Activated CD4-positive, CD25-positive, alpha-beta regulatory T cell treated with anti-CD3 and anti-CD28 coated beads, Interleukin-2, amount 50 U/mL, for 16 hours (primary cell): ENCODE data around the gene ARHGAP8.

Experiments
- DNase-seq: peaks from one replicate; pipeline ENCODE4 v3.0.0-alpha.2; 2020; ENCODE audit warnings: low read depth, low spot score

ARHGAP8 gene

DNA sequence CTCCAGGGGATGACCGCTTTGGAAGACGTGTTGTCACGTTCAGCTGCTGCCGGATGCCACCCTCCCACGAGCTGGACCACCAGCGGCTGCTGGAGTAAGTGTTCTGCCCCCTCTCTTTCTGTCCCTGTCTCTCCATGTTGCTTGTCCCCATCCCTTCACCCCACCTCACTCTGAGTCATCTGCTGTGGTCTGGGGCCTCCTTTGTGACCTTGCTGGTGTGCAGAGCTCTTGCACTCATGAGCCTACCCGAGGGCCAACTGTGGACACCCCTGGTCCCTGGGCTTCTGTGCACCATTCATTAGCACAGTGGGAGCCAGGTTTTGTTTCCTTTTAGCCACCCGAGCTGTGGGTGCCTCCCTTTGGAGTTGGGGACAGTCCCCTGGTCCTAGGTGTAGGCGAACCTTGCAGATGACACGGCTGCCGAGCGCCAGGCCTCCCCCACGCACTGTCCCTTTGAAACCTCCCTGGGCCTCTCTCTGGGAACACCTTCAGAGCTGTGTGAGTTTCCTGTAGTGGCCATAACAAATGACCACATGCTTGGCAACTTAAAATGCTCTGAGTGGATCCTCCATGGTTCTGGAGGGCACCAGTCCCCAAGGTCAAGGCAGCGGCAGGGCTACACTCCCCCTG is 49.8 kb downstream of the ARHGAP8 start:
- DNase-seq: no peak

DNA sequence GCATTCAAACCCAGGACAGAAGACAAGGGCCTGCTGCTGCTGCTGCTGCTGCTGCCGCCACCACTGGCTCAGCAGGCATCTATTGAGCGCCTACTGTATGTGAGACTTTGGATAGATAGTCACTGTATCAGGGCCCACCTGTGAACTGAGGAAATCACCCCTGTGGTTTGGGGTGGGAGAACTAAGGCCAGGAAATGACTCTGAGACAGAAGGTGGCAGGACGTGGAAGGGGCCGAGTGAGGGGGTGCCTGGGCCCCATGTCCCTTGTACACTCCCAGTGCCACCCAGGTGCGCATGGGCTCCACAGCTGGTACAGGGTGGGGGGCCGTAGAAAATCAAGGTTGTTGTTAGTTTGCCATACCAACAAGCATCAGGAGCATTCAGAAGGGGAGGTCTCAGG is 50.6 kb downstream of the ARHGAP8 start:
- DNase-seq: no peak

- DNase-seq: no peak
These were observed 52.0 kb downstream of the ARHGAP8 start for GRCh38 chr22:44804327-44804726.

DNA sequence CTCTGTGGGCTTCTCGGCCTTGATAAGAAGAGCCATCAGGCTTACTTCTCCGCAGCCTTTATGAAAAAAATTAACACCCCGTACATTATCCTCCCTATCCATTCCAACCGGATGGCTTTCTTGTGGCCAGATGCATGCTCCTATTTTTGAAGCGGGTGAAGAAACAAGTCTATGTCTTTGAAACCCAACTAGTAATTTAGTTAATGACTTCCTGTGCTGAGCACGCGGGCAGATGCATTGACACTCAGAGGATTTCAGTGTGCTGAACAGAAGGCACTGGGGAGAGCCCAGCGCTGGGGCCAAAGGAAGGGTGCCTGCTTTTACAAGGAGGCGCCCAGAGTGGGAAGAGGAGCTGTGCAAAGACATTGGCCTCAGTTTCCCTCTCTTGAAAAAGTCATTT is 53.3 kb downstream of the ARHGAP8 start:
- no peak for DNase-seq

DNA sequence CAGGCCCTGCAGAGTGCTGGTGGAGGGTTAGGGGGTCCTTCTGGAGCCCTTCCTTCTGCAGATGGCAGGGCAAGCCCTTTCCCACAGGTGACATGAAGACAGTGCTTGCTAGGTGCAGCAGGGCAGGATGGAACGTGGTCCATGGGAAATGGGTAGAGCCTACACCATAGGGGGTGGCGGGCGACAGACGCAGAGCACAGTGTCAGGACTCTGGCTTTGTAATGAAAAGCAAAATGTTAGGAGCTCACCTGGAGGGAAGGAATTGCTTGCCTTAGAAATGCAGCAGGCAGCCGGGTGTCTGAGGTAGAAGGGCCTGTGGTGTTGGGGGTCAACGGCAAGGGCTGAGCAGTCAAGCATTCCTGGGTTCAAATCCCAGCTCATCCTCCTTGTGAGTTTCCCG is 54.9 kb downstream of the ARHGAP8 start:
- DNase-seq: no peak

DNA sequence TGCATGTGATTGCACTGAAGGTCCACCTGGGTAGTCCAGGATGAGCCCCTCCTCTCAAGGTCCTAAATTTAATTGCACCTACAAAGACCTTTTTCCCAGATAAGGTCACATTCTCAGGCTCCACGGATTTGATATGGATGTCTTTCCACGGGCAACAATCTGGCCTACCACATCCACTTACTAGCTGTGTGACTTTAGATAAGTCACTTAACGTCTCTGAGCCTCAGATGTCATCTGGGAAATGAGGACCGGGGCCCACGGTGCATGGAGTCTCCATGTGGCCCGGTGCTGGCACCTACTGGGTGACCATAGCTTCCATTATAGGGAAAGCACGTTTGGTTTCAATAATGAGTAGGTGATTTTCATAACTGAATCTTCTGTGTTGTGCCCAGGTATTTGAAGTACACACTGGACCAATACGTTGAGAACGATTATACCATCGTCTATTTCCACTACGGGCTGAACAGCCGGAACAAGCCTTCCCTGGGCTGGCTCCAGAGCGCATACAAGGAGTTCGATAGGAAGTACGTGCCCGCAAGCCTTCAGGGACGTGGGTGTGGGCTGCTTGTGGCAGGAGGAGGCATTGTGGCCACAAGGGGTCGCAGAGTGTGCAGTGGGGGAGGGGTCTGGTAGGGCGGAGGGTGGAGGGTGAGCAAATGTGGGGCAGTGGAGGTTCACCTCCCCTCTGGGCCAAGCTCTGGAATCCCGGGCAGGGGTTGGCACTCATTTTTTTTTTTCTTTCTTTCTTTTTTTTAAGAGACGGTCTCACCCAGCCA is 55.7 kb downstream of the ARHGAP8 start:
- no peak for DNase-seq

- no peak for DNase-seq
These were observed 57.1 kb downstream of the ARHGAP8 start for GRCh38 chr22:44809456-44809855.

DNA sequence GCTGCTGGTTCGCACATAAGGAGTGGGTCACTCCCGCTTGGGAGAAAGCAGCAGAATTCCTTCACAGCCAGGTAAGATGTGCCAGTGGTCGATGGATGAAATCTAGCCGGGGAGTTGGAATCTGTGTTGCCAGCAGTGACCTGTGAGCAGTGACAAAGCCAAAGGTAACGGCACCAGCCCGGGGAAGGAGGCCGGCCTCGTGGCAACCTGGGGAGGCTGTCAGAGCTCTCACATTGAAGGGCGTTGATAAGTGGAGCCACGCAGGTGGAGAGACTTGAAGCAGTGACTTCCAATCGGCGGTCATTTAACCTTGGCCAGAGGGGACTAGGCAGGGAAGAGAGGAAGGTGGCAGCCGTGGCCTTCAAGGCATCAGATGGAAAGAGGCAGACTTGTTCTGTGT is 58.8 kb downstream of the ARHGAP8 start:
- DNase-seq: no peak

DNA sequence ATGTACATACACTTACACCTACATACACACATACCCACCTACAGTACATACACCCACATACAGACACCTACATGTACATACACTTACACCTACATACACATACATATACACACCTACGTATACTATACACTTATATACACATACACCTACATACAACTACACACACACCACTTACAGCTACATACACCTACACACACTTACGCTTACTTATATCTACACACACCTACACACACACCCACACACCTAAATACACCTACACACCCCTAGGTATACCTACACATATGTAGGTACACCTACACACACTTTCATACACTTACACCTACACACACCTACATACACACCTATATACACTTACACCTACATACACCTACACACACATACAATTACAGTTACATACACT is 61.0 kb downstream of the ARHGAP8 start:
- no peak for DNase-seq

DNA sequence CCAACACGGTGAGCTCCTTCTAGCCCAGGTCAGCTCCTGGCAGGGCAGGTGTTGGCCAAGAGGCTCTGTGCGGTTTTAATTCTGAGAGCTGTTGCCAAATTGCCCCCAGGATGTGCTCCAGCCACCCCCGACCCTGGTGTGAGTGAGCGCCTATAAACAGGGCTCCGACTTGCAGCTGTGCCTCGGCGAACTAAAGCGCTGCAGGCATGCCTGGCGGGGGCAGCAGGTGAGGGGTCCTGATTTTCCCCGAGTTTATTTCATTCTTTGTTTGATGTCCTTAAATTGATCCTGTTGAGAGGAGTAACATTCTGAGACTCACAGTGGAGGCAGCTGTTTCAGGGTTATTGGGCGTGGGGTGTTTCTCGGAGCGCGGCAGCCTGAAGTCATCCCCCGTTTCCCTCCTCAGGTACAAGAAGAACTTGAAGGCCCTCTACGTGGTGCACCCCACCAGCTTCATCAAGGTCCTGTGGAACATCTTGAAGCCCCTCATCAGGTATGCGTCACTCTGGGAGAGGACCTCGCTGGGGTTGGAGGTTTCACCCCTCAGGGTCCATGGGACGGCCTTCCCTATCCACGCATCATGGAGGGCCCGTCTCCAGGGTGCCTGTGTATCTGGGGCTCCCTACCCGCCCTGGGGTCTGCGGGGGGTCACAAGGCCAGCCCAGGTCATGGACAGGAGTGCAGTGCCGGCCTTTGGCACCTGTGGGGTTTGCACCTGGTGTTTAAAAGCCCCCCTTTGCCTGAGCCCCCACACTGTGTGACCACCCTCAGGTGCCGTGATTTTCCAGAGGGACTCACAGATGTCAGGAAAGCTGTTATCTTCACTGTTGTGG is 62.1 kb downstream of the ARHGAP8 start:
- no peak for DNase-seq

GRCh38 chr22:44815099-44816070 is 63.0 kb downstream of the ARHGAP8 start:
- no peak for DNase-seq

- no peak for DNase-seq
These were observed 63.8 kb downstream of the ARHGAP8 start for GRCh38 chr22:44816141-44816540.

- DNase-seq: no peak
These were observed 66.4 kb downstream of the ARHGAP8 start for GRCh38 chr22:44818727-44819126.

DNA sequence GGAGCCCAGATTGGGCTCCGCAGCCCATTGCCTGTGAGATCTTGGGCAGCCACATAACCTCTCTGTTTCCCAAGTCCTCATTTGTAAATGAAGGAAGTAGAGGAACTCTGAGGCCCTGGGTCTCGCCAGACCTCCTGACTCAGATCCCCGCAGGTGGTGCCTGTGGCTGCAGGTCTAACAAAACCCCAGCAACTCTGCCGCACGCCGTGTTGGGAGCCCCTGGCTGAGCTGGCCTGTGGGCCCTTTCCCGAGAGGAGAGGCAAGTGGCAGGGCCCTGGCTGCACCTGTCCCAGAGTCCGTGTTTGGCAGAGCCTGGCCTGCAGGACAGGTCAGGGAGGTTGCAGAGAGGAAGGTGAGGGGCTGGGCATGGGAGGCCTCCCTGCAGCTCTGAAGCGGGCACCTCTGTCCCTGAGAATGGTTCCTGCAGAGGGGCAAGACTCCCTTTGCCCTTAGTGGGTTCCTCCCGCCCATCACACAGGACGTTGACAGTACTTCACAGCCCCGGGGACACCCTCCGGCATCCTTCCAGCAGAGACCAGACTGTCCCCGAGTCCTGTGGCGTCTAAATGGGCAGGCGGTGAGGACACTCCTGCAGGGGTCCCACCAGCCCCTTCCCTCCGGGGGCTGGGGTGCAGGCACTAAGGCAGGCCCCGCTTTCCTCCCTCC is 67.7 kb downstream of the ARHGAP8 start:
- DNase-seq: no peak

- DNase-seq: no peak
These were observed 69.5 kb downstream of the ARHGAP8 start for GRCh38 chr22:44821741-44822475.

DNA sequence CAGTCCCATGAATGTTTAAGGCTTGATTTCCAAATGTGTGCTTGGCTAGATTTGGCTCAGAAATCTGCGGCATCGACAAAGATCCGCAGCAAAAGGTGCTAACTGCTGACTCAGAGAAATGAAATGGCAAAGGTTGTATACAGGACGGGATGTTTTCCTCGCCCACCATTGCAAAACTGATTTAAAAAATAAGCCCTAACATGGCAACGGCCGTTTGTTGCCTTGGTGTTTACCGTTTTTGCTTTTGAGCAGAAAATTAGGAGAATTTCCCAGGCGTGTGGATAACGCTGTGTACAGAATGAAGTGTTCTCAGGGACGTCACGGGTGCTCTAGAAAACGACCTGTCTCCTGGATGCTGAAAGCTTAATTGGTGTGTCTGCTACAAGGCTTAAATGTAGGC is 70.2 kb downstream of the ARHGAP8 start:
- no peak for DNase-seq

DNA sequence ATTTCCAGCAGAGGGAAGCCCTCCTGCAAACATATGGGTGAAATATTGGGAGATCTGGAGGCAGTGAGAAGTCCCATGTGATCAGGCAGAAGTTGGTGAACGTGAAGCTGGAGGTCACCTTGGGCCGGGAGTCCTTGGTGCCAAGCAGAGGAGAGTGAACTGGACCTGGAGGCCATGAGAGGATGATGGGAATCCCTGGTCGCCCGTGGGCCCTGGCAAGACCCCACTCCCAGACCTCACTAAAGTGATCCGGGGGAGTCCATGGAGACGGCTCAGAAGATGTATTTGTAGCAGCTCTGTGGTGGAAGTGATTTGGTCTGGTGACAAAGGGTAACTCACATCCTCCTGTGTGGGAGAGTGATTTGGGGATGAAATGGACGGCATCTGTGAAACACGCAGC is 71.0 kb downstream of the ARHGAP8 start:
- DNase-seq: no peak

- no peak for DNase-seq
These were observed 71.4 kb downstream of the ARHGAP8 start for GRCh38 chr22:44823806-44824205.

GRCh38 chr22:44824271-44824670 is 71.9 kb downstream of the ARHGAP8 start:
- no peak for DNase-seq
